ENCODE data around the gene BCAP31. TPM values are rescaled to one million over a fixed set of nuclear protein-coding genes. Genes with fewer than 3 reads are reported as not detected.

The BCAP31 gene
- total RNA-seq, 1 donor from 2014 or later = 126 TPM

- H3K36me3 ChIP-seq = no peaks in the 10 kb centered on the region
- intact Hi-C loops (cut with DNase I) = loop anchor here (2.0 kb wide), 1 partner anchor 185 kb away; no protein-coding TSS in a partner anchor
- no peaks in the 10 kb centered on the region for H3K27me3 ChIP-seq
- no peak for DNase-seq (ENCODE audit: extremely low spot score in 2 of 2)
- peak within 1 kb of the TSS; percentile 38 for H3K27ac ChIP-seq
- H3K9me3 ChIP-seq = no peaks in the 10 kb centered on the region
- TF ChIP-seq POLR2AphosphoS5 (IDR thresholded peaks at IDR 0.05; ENCODE audit: insufficient read depth in 1 of 2, low read depth in 1 of 2) = peak in 1 of 2 donors; percentile 46
- TF ChIP-seq CTCF (IDR thresholded peaks at IDR 0.05) = peak; percentile 67 to 75 (median 70)
- no peak for TF ChIP-seq POLR2A (IDR thresholded peaks at IDR 0.05)
- H3K4me3 ChIP-seq = peak within 1 kb of the TSS; percentile 18 to 28
- peaks cover 30% of the 10 kb centered on the region for H3K4me1 ChIP-seq
These were observed 40.0 kb upstream of the BCAP31 start, which contains the start of gene PLXNB3 for GRCh38 chrX:153763989-153764755. Gene PLXNB3, plus strand, starts transcription at chrX:153764249. Its CDS starts 1,287 bp downstream, at chrX:153765536.

GRCh38 chrX:153763298-153763932 is 39.2 kb upstream of the BCAP31 start:
- TF ChIP-seq CTCF (IDR thresholded peaks at IDR 0.05) = no peak
- TF ChIP-seq POLR2AphosphoS5 (IDR thresholded peaks at IDR 0.05; ENCODE audit: insufficient read depth in 1 of 2, low read depth in 1 of 2) = no peak
- no peak for TF ChIP-seq POLR2A (IDR thresholded peaks at IDR 0.05)
- H3K9me3 ChIP-seq = no peaks in the 10 kb centered on the region
- DNase-seq (ENCODE audit: extremely low spot score in 2 of 2) = no peak
- H3K36me3 ChIP-seq = no peaks in the 10 kb centered on the region
- no peaks in the 10 kb centered on the region for H3K27me3 ChIP-seq
- H3K4me1 ChIP-seq = peaks cover 30% of the 10 kb centered on the region
- no peak overlapping the region for H3K27ac ChIP-seq
- no peak overlapping the region for H3K4me3 ChIP-seq
- intact Hi-C loops (cut with DNase I) = loop anchor here (2.0 kb wide), 1 partner anchor 185 kb away; no protein-coding TSS in a partner anchor

- TF ChIP-seq POLR2AphosphoS5 (IDR thresholded peaks at IDR 0.05; ENCODE audit: insufficient read depth in 1 of 2, low read depth in 1 of 2) (no peak), POLR2A (IDR thresholded peaks at IDR 0.05) (no peak), CTCF (IDR thresholded peaks at IDR 0.05) (no peak)
- Histone ChIP-seq H3K4me3 (no peak overlapping the region), H3K36me3 (no peaks in the 10 kb centered on the region), H3K9me3 (no peaks in the 10 kb centered on the region), H3K27ac (no peak overlapping the region), H3K27me3 (no peaks in the 10 kb centered on the region), H3K4me1 (peaks cover 30% of the 10 kb centered on the region)
- DNase-seq (ENCODE audit: extremely low spot score in 2 of 2) = no peak
- intact Hi-C loops (cut with DNase I) = loop anchor here (2.0 kb wide), 1 partner anchor 186 kb away; no protein-coding TSS in a partner anchor
These were observed 38.5 kb upstream of the BCAP31 start for GRCh38 chrX:153762626-153763173.

- Histone ChIP-seq H3K4me1 (peaks cover 28% of the 10 kb centered on the region), H3K27ac (no peak overlapping the region), H3K4me3 (no peak overlapping the region), H3K27me3 (no peaks in the 10 kb centered on the region), H3K36me3 (no peaks in the 10 kb centered on the region), H3K9me3 (no peaks in the 10 kb centered on the region)
- no peak for DNase-seq (ENCODE audit: extremely low spot score in 2 of 2)
- TF ChIP-seq POLR2A (IDR thresholded peaks at IDR 0.05) (no peak), POLR2AphosphoS5 (IDR thresholded peaks at IDR 0.05; ENCODE audit: insufficient read depth in 1 of 2, low read depth in 1 of 2) (no peak), CTCF (IDR thresholded peaks at IDR 0.05) (no peak)
- intact Hi-C loops (cut with DNase I) = loop anchor here (2.0 kb wide), 1 partner anchor 187 kb away; no protein-coding TSS in a partner anchor
These were observed 37.7 kb upstream of the BCAP31 start for GRCh38 chrX:153761863-153762262.

Data from vagina (tissue), 2 donors.